Upper lobe of right lung (tissue), 1 donor: Measurements from ENCODE around the gene MYLK. TPM values are rescaled to one million over a fixed set of nuclear protein-coding genes. Genes with fewer than 3 reads are reported as not detected.

Experiments used
- ATAC-seq: fragments of 200-7000 bp; cut with Tn5 transposase; one replicate; pipeline ENCODE4 v1.9.1; 2020; ENCODE audit warnings: mild to moderate bottlenecking, moderate library complexity
- DNase-seq: peaks from one replicate; pipeline ENCODE4 v3.0.0-alpha.2; 2020
- H3K27ac ChIP-seq: fragments of 200-600 bp; one replicate; pipeline ENCODE4 v1.8.0; 2022
- H3K27me3 ChIP-seq: fragments of 200-600 bp; one replicate; pipeline ENCODE4 v1.8.0; 2022; ENCODE audit warnings: mild to moderate bottlenecking
- H3K36me3 ChIP-seq: fragments of 200-600 bp; one replicate; pipeline ENCODE4 v1.8.0; 2022
- H3K4me1 ChIP-seq: fragments of 200-600 bp; one replicate; pipeline ENCODE4 v1.8.0; 2022
- H3K4me3 ChIP-seq: fragments of 200-600 bp; one replicate; pipeline ENCODE4 v1.8.0; 2022; ENCODE audit warnings: mild to moderate bottlenecking
- H3K9me3 ChIP-seq: fragments of 200-600 bp; one replicate; pipeline ENCODE4 v1.8.0; 2022
- CTCF ChIP-seq: fragments of 200-600 bp; IDR thresholded peaks from one replicate; pipeline ENCODE4 v1.8.0; 2022; ENCODE audit warnings: antibody characterized with exemption
- intact Hi-C: fragments of 100-400 bp; cut with DNase I; formaldehyde crosslinking; loops from one replicate; pipeline ENCODE4 v1.11.0; 2022
- total RNA-seq: library from RNA; stranded (reverse); fragmentation: NEBNext Ultra II Directional; extraction: Animal tissue kit (Norgen Biotek cat#: 25700); gene quantifications from one replicate; pipeline ENCODE4 v1.2.1, GENCODE V29; 2021
- donor health status: DM: no; HTN: yes; CAD: no; lungs with severe emphysema.

The MYLK gene
- total RNA-seq, 1 donor from 2014 or later, result 248 TPM

- H3K27ac ChIP-seq, result peak overlapping the region; percentile 18
- TF ChIP-seq CTCF, result no peak
Measured at GRCh38 chr3:123663977-123664376, 220.2 kb downstream of the MYLK start.

GRCh38 chr3:123661973-123662372 is 222.2 kb downstream of the MYLK start:
- intact Hi-C loops, result no loop called here
- no peak overlapping the region for H3K4me3 ChIP-seq
- DNase-seq, result no peak
- H3K36me3 ChIP-seq, result peaks cover 33% of the 10 kb centered on the region
- no peak for TF ChIP-seq CTCF
- no peaks in the 10 kb centered on the region for H3K27me3 ChIP-seq
- H3K27ac ChIP-seq, result peak overlapping the region; percentile 80
- ATAC-seq, result peak; percentile 44
- peaks cover 60% of the 10 kb centered on the region for H3K4me1 ChIP-seq
- H3K9me3 ChIP-seq, result no peaks in the 10 kb centered on the region

More at GRCh38 chr3:123663977-123664376, 220.2 kb downstream of the MYLK start:
- Histone ChIP-seq H3K4me1 (peaks cover 51% of the 10 kb centered on the region), H3K27me3 (no peaks in the 10 kb centered on the region), H3K4me3 (no peak overlapping the region), H3K36me3 (peaks cover 33% of the 10 kb centered on the region), H3K9me3 (no peaks in the 10 kb centered on the region)
- no peak for DNase-seq
- no peak for ATAC-seq
- intact Hi-C loops, result no loop called here

- ATAC-seq (peak; percentile 68), DNase-seq (peak; percentile 94)
- H3K27ac ChIP-seq, result peak overlapping the region; percentile 80
- no peak for TF ChIP-seq CTCF
- peaks cover 70% of the 10 kb centered on the region for H3K4me1 ChIP-seq
- intact Hi-C loops, result no loop called here
- H3K9me3 ChIP-seq, result no peaks in the 10 kb centered on the region
- H3K36me3 ChIP-seq, result peaks cover 25% of the 10 kb centered on the region
- H3K27me3 ChIP-seq, result no peaks in the 10 kb centered on the region
- no peak overlapping the region for H3K4me3 ChIP-seq
Measured at GRCh38 chr3:123660900-123661299, 223.2 kb downstream of the MYLK start.

- Histone ChIP-seq H3K27ac (peak overlapping the region; percentile 80), H3K9me3 (no peaks in the 10 kb centered on the region), H3K4me3 (no peak overlapping the region), H3K36me3 (peaks cover 19% of the 10 kb centered on the region), H3K4me1 (peaks cover 77% of the 10 kb centered on the region), H3K27me3 (no peaks in the 10 kb centered on the region)
- ATAC-seq, result no peak
- intact Hi-C loops, result no loop called here
- no peak for DNase-seq
- no peak for TF ChIP-seq CTCF
Measured at GRCh38 chr3:123660141-123660675, 223.9 kb downstream of the MYLK start.

- Histone ChIP-seq H3K4me1 (peaks cover 90% of the 10 kb centered on the region), H3K4me3 (no peak overlapping the region), H3K27me3 (no peaks in the 10 kb centered on the region), H3K27ac (peak overlapping the region; percentile 80), H3K9me3 (no peaks in the 10 kb centered on the region), H3K36me3 (peaks cover 10% of the 10 kb centered on the region)
- no peak for DNase-seq
- peak; percentile 32 for ATAC-seq
- intact Hi-C loops, result no loop called here
- TF ChIP-seq CTCF, result no peak
Measured at GRCh38 chr3:123658852-123659206, 225.3 kb downstream of the MYLK start.
